ENCODE data around the gene MCOLN3. TPM values are rescaled to one million over a fixed set of nuclear protein-coding genes. Genes with fewer than 3 reads are reported as not detected.

MCOLN3 gene, protein sequence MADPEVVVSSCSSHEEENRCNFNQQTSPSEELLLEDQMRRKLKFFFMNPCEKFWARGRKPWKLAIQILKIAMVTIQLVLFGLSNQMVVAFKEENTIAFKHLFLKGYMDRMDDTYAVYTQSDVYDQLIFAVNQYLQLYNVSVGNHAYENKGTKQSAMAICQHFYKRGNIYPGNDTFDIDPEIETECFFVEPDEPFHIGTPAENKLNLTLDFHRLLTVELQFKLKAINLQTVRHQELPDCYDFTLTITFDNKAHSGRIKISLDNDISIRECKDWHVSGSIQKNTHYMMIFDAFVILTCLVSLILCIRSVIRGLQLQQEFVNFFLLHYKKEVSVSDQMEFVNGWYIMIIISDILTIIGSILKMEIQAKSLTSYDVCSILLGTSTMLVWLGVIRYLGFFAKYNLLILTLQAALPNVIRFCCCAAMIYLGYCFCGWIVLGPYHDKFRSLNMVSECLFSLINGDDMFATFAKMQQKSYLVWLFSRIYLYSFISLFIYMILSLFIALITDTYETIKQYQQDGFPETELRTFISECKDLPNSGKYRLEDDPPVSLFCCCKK
- 1 to 10 TPM; 1.6 TPM for total RNA-seq

DNA sequence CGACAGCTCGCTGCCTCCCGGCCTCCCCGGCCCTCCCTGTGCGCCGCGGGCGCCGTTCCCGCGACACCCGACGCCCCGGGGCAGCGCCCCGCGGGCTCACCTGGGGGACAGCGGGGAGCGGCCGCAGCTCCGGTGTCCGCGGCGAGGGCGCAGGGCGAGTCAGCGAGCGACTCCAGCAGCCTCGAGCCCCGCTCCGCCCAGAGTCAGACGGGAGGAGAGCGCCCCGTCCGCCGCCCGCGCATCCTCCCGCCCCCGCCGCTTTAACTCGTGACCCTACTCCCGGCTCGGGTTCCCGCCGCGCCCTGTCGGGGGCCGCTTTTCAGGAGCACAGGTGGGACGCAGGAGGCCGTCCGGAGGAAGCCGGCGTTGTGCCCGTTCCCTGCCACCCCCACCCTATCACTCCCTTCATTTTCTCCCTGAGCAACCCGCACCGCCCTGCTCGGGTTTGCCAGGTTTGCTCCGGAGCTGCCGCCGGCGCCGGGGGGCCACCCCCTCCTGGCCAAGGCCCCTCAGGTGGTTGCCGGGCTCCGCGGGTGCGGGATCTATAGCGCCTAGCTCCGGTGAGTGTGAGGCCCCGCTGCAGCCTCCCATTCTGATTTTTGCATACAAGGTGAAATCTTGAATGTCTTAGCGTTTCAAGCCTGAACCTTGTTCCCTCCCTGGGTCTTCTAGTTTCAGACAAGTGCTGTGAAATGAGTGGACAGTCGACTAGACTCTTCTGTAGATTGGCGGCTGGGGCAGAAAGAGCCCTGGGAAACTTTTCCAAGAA lies at the start of gene MCOLN3:
Gene MCOLN3, minus strand, starts transcription at position 205 of the 769 bp plus-strand sequence. CDS start 3,140 bp downstream, outside the sequence.
- DNase-seq (peak; percentile 56), ATAC-seq (peak; percentile 77)
- CTCF ChIA-PET: interaction anchor here (2.2 kb wide), 1 partner anchor 103 kb away, joined by 6 read pairs; no protein-coding TSS in a partner anchor
- POLR2A ChIA-PET: no interaction called here
- H3K9me3 Mint-ChIP-seq (ENCODE audit: insufficient read depth): no peaks in the 10 kb centered on the region
- no peak within 1 kb of the TSS for H3K27ac Mint-ChIP-seq
- peaks cover 45% of the 10 kb centered on the region for H3K27me3 Mint-ChIP-seq (ENCODE audit: low read depth)
- no peaks in the 10 kb centered on the region for H3K36me3 Mint-ChIP-seq (ENCODE audit: low read depth)
- peaks cover 28% of the 10 kb centered on the region for H3K4me1 Mint-ChIP-seq (ENCODE audit: low read depth)
- peak within 1 kb of the TSS; percentile 71 for H3K4me3 Mint-ChIP-seq

DNA sequence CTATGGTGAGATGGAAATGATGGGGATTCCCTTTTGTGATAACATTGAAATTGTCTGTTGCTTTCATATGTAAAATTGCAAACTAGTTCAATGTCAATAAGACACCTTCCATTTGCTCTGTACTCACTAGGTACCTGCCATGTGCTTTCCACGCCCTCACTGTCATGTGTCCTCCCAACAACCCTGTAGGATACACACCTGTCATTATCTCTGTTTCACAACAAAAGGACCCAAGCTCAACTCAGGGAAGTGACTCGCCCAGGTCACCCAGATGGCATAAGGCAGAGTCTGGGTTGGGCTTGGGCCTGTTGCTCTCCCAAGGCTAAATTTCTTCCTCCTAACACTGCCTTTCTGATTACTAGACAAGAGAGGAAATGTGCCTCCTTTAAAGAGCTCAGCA lies 45.3 kb upstream of the MCOLN3 start:
- ATAC-seq: no peak
- H3K27ac Mint-ChIP-seq: no peak overlapping the region
- ChIA-PET POLR2A (no interaction called here), CTCF (interaction anchor here (1.0 kb wide), 1 partner anchor 149 kb away, joined by 3 read pairs; no protein-coding TSS in a partner anchor)
- H3K4me3 Mint-ChIP-seq: no peak overlapping the region
- no peak for DNase-seq
- peaks cover 15% of the 10 kb centered on the region for H3K27me3 Mint-ChIP-seq (ENCODE audit: low read depth)
- peaks cover 13% of the 10 kb centered on the region for H3K4me1 Mint-ChIP-seq (ENCODE audit: low read depth)
- H3K9me3 Mint-ChIP-seq (ENCODE audit: insufficient read depth): no peaks in the 10 kb centered on the region
- peaks cover 3% of the 10 kb centered on the region for H3K36me3 Mint-ChIP-seq (ENCODE audit: low read depth)

DNA sequence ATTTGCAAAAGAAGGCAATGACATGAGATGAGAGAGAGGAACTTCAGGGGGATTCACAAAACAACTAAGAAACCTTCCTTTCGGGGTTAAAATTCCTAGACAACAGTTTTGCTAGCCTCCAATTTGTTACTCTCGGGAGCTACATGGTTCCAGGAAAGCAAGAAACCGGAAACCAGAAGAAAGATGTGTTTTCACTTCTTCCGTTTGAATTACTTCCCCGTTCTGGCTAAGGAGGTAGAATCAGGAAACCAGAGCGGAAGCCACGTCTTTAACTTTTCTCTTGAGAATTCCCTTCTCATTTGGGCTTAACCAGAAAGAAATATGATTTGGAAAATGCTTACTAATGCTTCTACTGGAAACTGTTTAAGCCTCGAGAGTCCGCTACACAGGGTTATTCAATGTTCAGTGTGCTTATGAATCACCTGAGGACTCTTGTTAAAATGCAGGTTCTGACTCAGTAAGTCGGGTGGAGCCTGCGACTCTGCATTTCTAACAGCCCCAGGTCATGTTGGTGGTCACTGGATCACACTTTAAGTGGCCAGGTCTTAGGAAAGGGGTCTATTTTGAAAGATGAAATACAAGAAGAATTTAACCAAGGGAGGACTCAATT lies 43.5 kb upstream of the MCOLN3 start:
- peaks cover 3% of the 10 kb centered on the region for H3K36me3 Mint-ChIP-seq (ENCODE audit: low read depth)
- CTCF ChIA-PET: interaction anchor here (1.1 to 2.0 kb wide), 3 partner anchors 147 to 163 kb away, joined by 3 to 6 read pairs (median 4); no protein-coding TSS in a partner anchor
- no peaks in the 10 kb centered on the region for H3K9me3 Mint-ChIP-seq (ENCODE audit: insufficient read depth)
- peak; percentile 48 for ATAC-seq
- peak overlapping the region; percentile 72 for H3K27ac Mint-ChIP-seq
- H3K4me3 Mint-ChIP-seq: peak overlapping the region; percentile 39
- peaks cover 13% of the 10 kb centered on the region for H3K4me1 Mint-ChIP-seq (ENCODE audit: low read depth)
- POLR2A ChIA-PET: interaction anchor here (0.6 kb wide), 1 partner anchor 168 kb away, joined by 3 read pairs; the partner anchor contains the start of gene C1orf52
- no peak for DNase-seq
- H3K27me3 Mint-ChIP-seq (ENCODE audit: low read depth): peaks cover 12% of the 10 kb centered on the region

DNA sequence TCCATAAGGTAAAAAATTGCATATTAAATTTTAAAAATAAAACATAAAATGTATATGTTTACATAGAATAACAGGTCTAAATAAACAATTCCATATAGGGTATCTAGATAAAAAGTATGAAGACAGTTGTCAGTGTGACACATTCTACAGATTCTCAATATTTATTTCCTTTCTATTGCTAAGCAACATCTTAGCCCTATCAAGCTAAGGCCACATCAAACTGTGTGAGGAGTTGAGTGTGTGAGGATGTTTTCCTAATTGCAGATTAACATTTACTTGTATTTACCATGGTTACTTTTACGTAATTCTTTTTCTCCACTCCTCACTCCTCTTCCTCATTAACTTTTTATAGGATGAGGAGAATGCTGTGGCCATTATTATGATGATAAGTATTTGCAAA lies 41.9 kb upstream of the MCOLN3 start:
- Mint-ChIP-seq H3K36me3 (ENCODE audit: low read depth) (peaks cover 3% of the 10 kb centered on the region), H3K4me1 (ENCODE audit: low read depth) (peaks cover 13% of the 10 kb centered on the region), H3K27me3 (ENCODE audit: low read depth) (peaks cover 12% of the 10 kb centered on the region), H3K27ac (no peak overlapping the region), H3K9me3 (ENCODE audit: insufficient read depth) (no peaks in the 10 kb centered on the region), H3K4me3 (no peak overlapping the region)
- CTCF ChIA-PET: interaction anchor here (0.6 to 2.0 kb wide), 3 partner anchors 145 to 164 kb away, joined by 3 to 6 read pairs (median 4); no protein-coding TSS in a partner anchor
- POLR2A ChIA-PET: no interaction called here
- ATAC-seq (peak; percentile 68), DNase-seq (no peak)

GRCh38 chr1:85089203-85089602 lies 40.9 kb upstream of the MCOLN3 start:
- Mint-ChIP-seq H3K36me3 (ENCODE audit: low read depth) (peaks cover 3% of the 10 kb centered on the region), H3K4me1 (ENCODE audit: low read depth) (peaks cover 13% of the 10 kb centered on the region), H3K4me3 (no peak overlapping the region), H3K9me3 (ENCODE audit: insufficient read depth) (no peaks in the 10 kb centered on the region), H3K27me3 (ENCODE audit: low read depth) (peaks cover 14% of the 10 kb centered on the region), H3K27ac (no peak overlapping the region)
- POLR2A ChIA-PET: interaction anchor here (0.8 kb wide), 1 partner anchor 144 kb away, joined by 3 read pairs; no protein-coding TSS in a partner anchor
- ATAC-seq: no peak
- DNase-seq: no peak
- CTCF ChIA-PET: interaction anchor here (0.7 to 1.6 kb wide), 2 partner anchors 18 to 144 kb away, joined by 3 read pairs; no protein-coding TSS in a partner anchor

- H3K9me3 Mint-ChIP-seq (ENCODE audit: insufficient read depth): no peaks in the 10 kb centered on the region
- H3K36me3 Mint-ChIP-seq (ENCODE audit: low read depth): peaks cover 2% of the 10 kb centered on the region
Measured at GRCh38 chr1:85088408-85088784, 40.1 kb upstream of the MCOLN3 start.

DNA sequence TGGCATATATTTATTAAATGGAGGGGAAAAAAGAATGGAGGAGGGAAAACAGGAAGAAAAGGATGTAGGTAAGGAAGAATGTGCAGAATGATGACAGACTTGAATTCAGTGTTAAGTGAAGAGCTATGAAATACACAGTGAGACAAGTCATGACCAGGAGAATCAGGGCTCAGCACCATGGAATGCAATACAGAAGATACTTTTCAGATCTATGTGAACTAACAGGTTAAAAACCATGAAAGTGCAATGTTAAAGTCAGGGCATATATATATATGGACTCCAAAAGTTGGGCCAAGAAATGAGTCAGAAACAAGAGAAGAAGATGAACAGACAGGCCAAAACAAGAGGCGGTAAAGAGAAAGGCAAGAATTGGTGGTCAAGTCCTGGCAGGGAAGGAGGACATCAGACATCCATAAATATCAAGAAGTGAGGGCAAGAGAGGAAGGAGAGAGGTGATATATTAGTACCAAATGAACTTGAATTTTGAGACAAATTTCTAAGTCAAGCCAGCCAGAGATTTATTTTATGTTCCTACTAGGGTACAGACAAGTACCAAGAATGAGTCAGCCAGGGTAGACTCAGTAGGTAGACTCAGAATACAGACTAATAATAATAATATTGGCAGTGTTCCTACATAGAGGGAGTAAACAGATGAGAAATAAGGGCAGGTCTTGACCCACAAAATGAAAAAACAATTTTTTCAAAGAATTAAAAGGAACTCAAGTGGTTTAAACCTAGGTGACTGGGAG lies 39.5 kb upstream of the MCOLN3 start:
- ATAC-seq (no peak), DNase-seq (no peak)
- H3K4me3 Mint-ChIP-seq: no peak overlapping the region
- peaks cover 13% of the 10 kb centered on the region for H3K27me3 Mint-ChIP-seq (ENCODE audit: low read depth)
- ChIA-PET POLR2A (no interaction called here), CTCF (interaction anchor here (1.6 kb wide), 1 partner anchor 143 kb away, joined by 3 read pairs; no protein-coding TSS in a partner anchor)
- H3K9me3 Mint-ChIP-seq (ENCODE audit: insufficient read depth): no peaks in the 10 kb centered on the region
- H3K27ac Mint-ChIP-seq: no peak overlapping the region
- peaks cover 2% of the 10 kb centered on the region for H3K36me3 Mint-ChIP-seq (ENCODE audit: low read depth)
- peaks cover 13% of the 10 kb centered on the region for H3K4me1 Mint-ChIP-seq (ENCODE audit: low read depth)

More at GRCh38 chr1:85088408-85088784, 40.1 kb upstream of the MCOLN3 start:
- no peak for ATAC-seq
- CTCF ChIA-PET: interaction anchor here (1.6 kb wide), 1 partner anchor 144 kb away, joined by 3 read pairs; no protein-coding TSS in a partner anchor
- POLR2A ChIA-PET: no interaction called here
- H3K27ac Mint-ChIP-seq: no peak overlapping the region
- DNase-seq: no peak
- peaks cover 13% of the 10 kb centered on the region for H3K4me1 Mint-ChIP-seq (ENCODE audit: low read depth)
- no peak overlapping the region for H3K4me3 Mint-ChIP-seq
- H3K27me3 Mint-ChIP-seq (ENCODE audit: low read depth): peaks cover 13% of the 10 kb centered on the region

DNA sequence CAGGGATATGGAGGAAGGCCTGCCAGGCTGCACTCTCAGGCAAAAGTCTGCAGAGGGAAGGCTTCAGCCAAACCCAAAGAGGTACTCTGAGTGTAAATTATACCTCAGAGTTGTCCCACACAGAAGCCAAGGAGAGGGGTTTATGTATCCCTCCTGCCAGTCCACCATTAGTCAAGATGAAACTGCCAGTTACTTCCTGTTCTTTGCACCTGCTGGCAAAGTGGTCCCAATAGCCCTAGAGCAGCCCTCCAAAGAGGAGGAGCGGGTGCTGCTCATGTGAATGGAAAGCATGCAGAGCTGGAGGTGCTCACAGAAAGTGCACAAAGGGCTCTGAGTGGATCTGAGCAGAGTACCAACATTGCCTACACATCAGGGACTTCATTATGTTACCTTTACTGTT lies 37.1 kb upstream of the MCOLN3 start:
- DNase-seq (no peak), ATAC-seq (no peak)
- Mint-ChIP-seq H3K4me3 (no peak overlapping the region), H3K36me3 (ENCODE audit: low read depth) (no peaks in the 10 kb centered on the region), H3K4me1 (ENCODE audit: low read depth) (no peaks in the 10 kb centered on the region), H3K9me3 (ENCODE audit: insufficient read depth) (no peaks in the 10 kb centered on the region), H3K27ac (no peak overlapping the region), H3K27me3 (ENCODE audit: low read depth) (peaks cover 24% of the 10 kb centered on the region)
- ChIA-PET POLR2A (no interaction called here), CTCF (interaction anchor here (0.9 to 1.4 kb wide), 2 partner anchors 140 to 141 kb away, joined by 4 read pairs; no protein-coding TSS in a partner anchor)

GRCh38 chr1:85078903-85079302 lies 30.6 kb upstream of the MCOLN3 start:
- H3K4me3 Mint-ChIP-seq: no peak overlapping the region
- ChIA-PET CTCF (interaction anchor here (0.7 to 1.1 kb wide), 2 partner anchors 21 to 134 kb away, joined by 3 to 6 read pairs; no protein-coding TSS in a partner anchor), POLR2A (no interaction called here)
- no peaks in the 10 kb centered on the region for H3K36me3 Mint-ChIP-seq (ENCODE audit: low read depth)
- H3K4me1 Mint-ChIP-seq (ENCODE audit: low read depth): peaks cover 7% of the 10 kb centered on the region
- H3K9me3 Mint-ChIP-seq (ENCODE audit: insufficient read depth): no peaks in the 10 kb centered on the region
- H3K27ac Mint-ChIP-seq: no peak overlapping the region
- peaks cover 32% of the 10 kb centered on the region for H3K27me3 Mint-ChIP-seq (ENCODE audit: low read depth)
- DNase-seq (no peak), ATAC-seq (no peak)

DNA sequence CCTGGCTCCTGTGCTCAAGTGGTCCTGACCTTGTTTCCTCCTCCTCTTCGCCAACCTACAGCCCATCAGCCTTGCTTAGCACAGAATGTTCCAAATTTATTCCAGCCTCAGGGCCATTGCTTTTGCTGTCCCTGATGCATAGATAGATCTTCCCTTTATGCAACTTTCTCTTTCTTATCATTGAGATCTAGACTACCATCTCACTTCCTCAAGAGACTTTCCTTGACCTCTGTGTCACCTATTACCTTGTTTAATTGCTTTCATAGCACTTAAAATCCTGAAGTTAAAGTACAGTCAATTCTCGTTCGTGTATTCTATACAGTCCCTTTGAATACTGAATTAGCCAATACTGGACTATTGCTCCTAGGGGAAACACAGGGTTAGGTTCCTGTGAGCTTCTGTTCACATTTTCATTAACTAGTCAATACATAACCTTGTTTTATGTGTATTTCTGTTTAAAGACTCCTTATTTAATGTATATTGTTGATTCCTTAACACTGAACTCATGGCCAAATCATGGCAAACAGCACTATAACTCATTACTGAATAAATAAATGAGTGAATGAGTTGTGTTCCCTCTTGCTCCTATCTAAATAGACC lies 26.2 kb upstream of the MCOLN3 start:
- Mint-ChIP-seq H3K36me3 (ENCODE audit: low read depth) (no peaks in the 10 kb centered on the region), H3K4me3 (no peak overlapping the region), H3K27ac (no peak overlapping the region), H3K27me3 (ENCODE audit: low read depth) (peaks cover 11% of the 10 kb centered on the region), H3K9me3 (ENCODE audit: insufficient read depth) (no peaks in the 10 kb centered on the region), H3K4me1 (ENCODE audit: low read depth) (peaks cover 11% of the 10 kb centered on the region)
- ChIA-PET CTCF (no interaction called here), POLR2A (no interaction called here)
- DNase-seq (no peak), ATAC-seq (no peak)
